ENCODE data around the gene ADAMTSL1. TPM values are rescaled to one million over a fixed set of nuclear protein-coding genes. Genes with fewer than 3 reads are reported as not detected.

ADAMTSL1 gene
- total and polyA plus RNA-seq, 2 experiments from 2014 or later, result 2.3 to 5.0 TPM

- TF ChIP-seq STAT1 (IDR thresholded peaks at IDR 0.05; ENCODE audit: unreplicated experiment) (no peak), CREB1 (CRISPR knock-in tag; IDR thresholded peaks at IDR 0.05; ENCODE audit: low read depth) (no peak), ETS1 (IDR thresholded peaks at IDR 0.05) (no peak), REST (IDR thresholded peaks at IDR 0.05; ENCODE audit: unreplicated experiment) (no peak), ZNF331 (CRISPR knock-in tag; IDR thresholded peaks at IDR 0.05; ENCODE audit: low read depth) (no peak), NANOG (IDR thresholded peaks at IDR 0.05; ENCODE audit: borderline replicate concordance) (no peak), POLR2AphosphoS5 (IDR thresholded peaks at IDR 0.05; ENCODE audit: low read depth) (no peak), CTCF (conservative IDR thresholded peaks at IDR 0.05; ENCODE audit: low read depth in 2 of 2) (no peak), EZH2 (IDR thresholded peaks at IDR 0.05; ENCODE audit: low read depth, unreplicated experiment) (no peak)
Observed at GRCh38 chr9:18771011-18771410, 297.1 kb downstream of the ADAMTSL1 start (continued).

GRCh38 chr9:18771763-18772162 is 297.8 kb downstream of the ADAMTSL1 start:
- Mint-ChIP-seq H3K27ac (no peak overlapping the region), H3K4me1 (peaks cover 3% of the 10 kb centered on the region; the same call in 1 of the 3 replicates), H3K36me3 (ENCODE audit: low read depth) (peaks cover 5% of the 10 kb centered on the region; the same call in 2 of the 3 replicates), H3K4me3 (no peak overlapping the region), H3K9me3 (peaks cover 3% of the 10 kb centered on the region; the same call in 2 of the 3 replicates), H3K27me3 (ENCODE audit: insufficient read depth, low read depth, poor library complexity) (no peaks in the 10 kb centered on the region)
- no peak overlapping the region for H3K4me2 ChIP-seq
- H3F3A ChIP-seq (replicated peaks; ENCODE audit: low read depth), result no peaks in the 10 kb centered on the region
- H2AFZ ChIP-seq, result no peak overlapping the region
- H3K4me3 ChIP-seq, result no peak overlapping the region
- H3K27ac ChIP-seq (ENCODE audit: low read depth), result no peak overlapping the region
- DNase-seq (ENCODE audit: low spot score), result no peak
- no peak for ATAC-seq
- no peaks in the 10 kb centered on the region for H3K79me2 ChIP-seq (replicated peaks; ENCODE audit: insufficient read depth)
- H3K4me1 ChIP-seq (ENCODE audit: insufficient read depth), result no peaks in the 10 kb centered on the region
- no peaks in the 10 kb centered on the region for H4K20me1 ChIP-seq (replicated peaks; ENCODE audit: insufficient read depth)
- H3K9me2 ChIP-seq (ENCODE audit: insufficient read depth), result no peaks in the 10 kb centered on the region
- no peaks in the 10 kb centered on the region for H3K27me3 ChIP-seq (ENCODE audit: insufficient read depth)
- H3K36me3 ChIP-seq (ENCODE audit: insufficient read depth), result no peaks in the 10 kb centered on the region
- TF ChIP-seq JUNB (IDR thresholded peaks at IDR 0.05; ENCODE audit: unreplicated experiment), result no peak
- TF ChIP-seq ETS1 (IDR thresholded peaks at IDR 0.05), result no peak
- TF ChIP-seq REST (IDR thresholded peaks at IDR 0.05; ENCODE audit: unreplicated experiment), result no peak
- no peak for TF ChIP-seq EZH2 (IDR thresholded peaks at IDR 0.05; ENCODE audit: low read depth, unreplicated experiment)
- no peak for TF ChIP-seq ZNF331 (CRISPR knock-in tag; IDR thresholded peaks at IDR 0.05; ENCODE audit: low read depth)
